ENCODE measurements around the gene VWA3B.

- TF ChIP-seq EZH2 (IDR thresholded peaks at IDR 0.05) (no peak), POLR2AphosphoS5 (IDR thresholded peaks at IDR 0.05; ENCODE audit: borderline replicate concordance, low read depth, low read length) (no peak)
Observed at GRCh38 chr2:98355881-98356280, 268.9 kb downstream of the VWA3B start.
